ENCODE results near the gene NCR3LG1.

The NCR3LG1 gene

DNA sequence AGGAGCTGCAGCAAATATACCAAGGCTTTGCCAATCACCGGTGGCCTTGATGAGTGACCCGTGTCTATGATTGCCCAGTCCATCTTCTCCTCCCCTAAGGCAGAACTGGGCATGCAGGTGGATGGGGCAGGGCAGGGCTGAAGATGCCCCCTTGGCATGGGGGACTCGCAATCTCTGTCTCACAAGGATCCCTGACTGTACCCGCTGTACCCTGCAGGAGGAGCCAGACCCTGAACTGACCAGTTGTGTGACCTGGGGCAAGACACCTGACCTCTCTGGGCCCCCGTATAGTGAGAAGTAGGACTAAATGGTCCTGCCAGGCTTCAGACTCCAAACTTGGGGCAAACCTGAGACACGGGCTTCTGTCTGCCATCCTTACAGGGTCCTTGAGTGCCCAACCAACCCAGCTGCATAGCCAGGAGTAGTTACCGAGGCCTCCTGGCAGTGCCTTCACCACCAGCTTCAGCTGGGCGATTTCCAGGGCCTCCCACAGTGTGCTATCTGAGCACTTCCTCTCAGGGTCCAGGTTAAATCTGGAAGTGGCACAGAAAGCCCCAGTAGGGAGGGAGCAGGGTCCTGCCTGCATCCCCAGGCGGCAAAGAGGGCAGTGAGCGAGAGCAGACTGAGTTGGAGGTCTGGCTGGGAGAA lies 43.3 kb downstream of the NCR3LG1 start:
- Histone ChIP-seq H3K9me3 (ENCODE audit: low read length) (no peaks in the 10 kb centered on the region), H3K9me2 (ENCODE audit: low read depth, low read length) (no peaks in the 10 kb centered on the region)

DNA sequence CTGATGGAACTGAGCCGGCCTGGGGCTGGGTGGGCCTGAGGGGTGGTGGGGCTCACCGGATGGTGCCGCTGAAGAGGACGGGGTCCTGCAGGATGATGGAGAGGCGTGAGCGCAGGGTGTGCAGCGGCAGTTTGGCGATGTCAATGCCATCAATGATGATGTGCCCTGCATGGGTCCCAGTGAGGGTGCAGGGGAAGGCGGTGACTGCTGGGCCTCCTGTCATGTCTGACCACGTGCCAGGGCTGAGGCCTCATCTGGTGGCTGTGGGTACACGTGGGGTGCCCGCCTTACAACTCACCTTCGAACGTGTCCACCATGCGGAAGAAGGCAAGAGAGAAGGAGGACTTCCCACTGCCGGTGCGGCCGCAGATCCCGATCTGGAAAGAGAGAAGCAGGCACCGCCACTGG lies 44.0 kb downstream of the NCR3LG1 start:
- Histone ChIP-seq H4K20me1 (ENCODE audit: insufficient read depth, low read length) (no peaks in the 10 kb centered on the region), H3K79me2 (ENCODE audit: insufficient read depth, low read length) (no peaks in the 10 kb centered on the region), H3K9ac (ENCODE audit: low read length) (no peak overlapping the region), H3K4me2 (ENCODE audit: low read length) (no peak overlapping the region), H3F3A (ENCODE audit: insufficient read depth, low read length) (no peaks in the 10 kb centered on the region), H2AFZ (ENCODE audit: low read length) (no peak overlapping the region), H3K9me3 (ENCODE audit: low read length) (no peaks in the 10 kb centered on the region), H3K4me3 (ENCODE audit: low read depth, low read length, poor library complexity, severe bottlenecking) (no peak overlapping the region), H3K27me3 (ENCODE audit: insufficient read depth, low read length) (no peaks in the 10 kb centered on the region), H3K36me3 (ENCODE audit: insufficient read depth, low read length) (no peaks in the 10 kb centered on the region), H3K27ac (ENCODE audit: low read depth, low read length, poor library complexity, severe bottlenecking) (no peak overlapping the region), H3K9me2 (ENCODE audit: low read depth, low read length) (no peaks in the 10 kb centered on the region), H3K4me1 (ENCODE audit: insufficient read depth, low read length, severe bottlenecking) (peaks cover 24% of the 10 kb centered on the region)
- no peak for TF ChIP-seq EZH2 (IDR thresholded peaks at IDR 0.05; ENCODE audit: borderline replicate concordance, low read length)

More for the DNA sequence above, 43.3 kb downstream of the NCR3LG1 start:
- H2AFZ ChIP-seq (ENCODE audit: low read length): no peak overlapping the region
- no peak overlapping the region for H3K4me2 ChIP-seq (ENCODE audit: low read length)
- no peak overlapping the region for H3K27ac ChIP-seq (ENCODE audit: low read depth, low read length, poor library complexity, severe bottlenecking)
- no peaks in the 10 kb centered on the region for H3F3A ChIP-seq (ENCODE audit: insufficient read depth, low read length)
- H4K20me1 ChIP-seq (ENCODE audit: insufficient read depth, low read length): no peaks in the 10 kb centered on the region
- no peak overlapping the region for H3K9ac ChIP-seq (ENCODE audit: low read length)
- no peaks in the 10 kb centered on the region for H3K27me3 ChIP-seq (ENCODE audit: insufficient read depth, low read length)
- no peaks in the 10 kb centered on the region for H3K36me3 ChIP-seq (ENCODE audit: insufficient read depth, low read length)
- TF ChIP-seq, protein P1, sequence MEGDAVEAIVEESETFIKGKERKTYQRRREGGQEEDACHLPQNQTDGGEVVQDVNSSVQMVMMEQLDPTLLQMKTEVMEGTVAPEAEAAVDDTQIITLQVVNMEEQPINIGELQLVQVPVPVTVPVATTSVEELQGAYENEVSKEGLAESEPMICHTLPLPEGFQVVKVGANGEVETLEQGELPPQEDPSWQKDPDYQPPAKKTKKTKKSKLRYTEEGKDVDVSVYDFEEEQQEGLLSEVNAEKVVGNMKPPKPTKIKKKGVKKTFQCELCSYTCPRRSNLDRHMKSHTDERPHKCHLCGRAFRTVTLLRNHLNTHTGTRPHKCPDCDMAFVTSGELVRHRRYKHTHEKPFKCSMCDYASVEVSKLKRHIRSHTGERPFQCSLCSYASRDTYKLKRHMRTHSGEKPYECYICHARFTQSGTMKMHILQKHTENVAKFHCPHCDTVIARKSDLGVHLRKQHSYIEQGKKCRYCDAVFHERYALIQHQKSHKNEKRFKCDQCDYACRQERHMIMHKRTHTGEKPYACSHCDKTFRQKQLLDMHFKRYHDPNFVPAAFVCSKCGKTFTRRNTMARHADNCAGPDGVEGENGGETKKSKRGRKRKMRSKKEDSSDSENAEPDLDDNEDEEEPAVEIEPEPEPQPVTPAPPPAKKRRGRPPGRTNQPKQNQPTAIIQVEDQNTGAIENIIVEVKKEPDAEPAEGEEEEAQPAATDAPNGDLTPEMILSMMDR (IDR thresholded peaks at IDR 0.05; ENCODE audit: low read length): no peak
- no peak for TF ChIP-seq EZH2 (IDR thresholded peaks at IDR 0.05; ENCODE audit: borderline replicate concordance, low read length)
- H3K4me3 ChIP-seq (ENCODE audit: low read depth, low read length, poor library complexity, severe bottlenecking): no peak overlapping the region
- no peaks in the 10 kb centered on the region for H3K79me2 ChIP-seq (ENCODE audit: insufficient read depth, low read length)
- peaks cover 24% of the 10 kb centered on the region for H3K4me1 ChIP-seq (ENCODE audit: insufficient read depth, low read length, severe bottlenecking)

DNA sequence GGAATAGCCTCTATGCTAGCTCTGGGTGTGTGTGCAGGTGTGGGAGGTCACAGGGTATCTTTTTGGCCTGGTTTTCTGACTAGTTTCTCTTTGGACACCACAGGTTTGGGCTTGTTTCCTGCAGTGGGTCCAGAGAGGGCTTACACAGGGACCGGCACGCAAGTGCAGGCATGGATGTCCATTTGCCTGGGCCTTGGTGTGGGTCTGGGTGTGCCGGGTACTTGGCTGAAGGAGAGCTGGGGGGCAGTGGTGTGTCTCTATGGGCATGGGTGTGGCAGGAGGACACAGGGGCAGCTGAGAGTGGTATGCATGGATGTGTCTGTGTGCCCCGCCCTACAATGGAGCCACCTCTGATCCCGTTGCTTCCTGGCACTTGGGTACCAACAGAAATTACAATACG lies 44.4 kb downstream of the NCR3LG1 start:
- Histone ChIP-seq H3K9ac (ENCODE audit: low read length) (no peak overlapping the region), H2AFZ (ENCODE audit: low read length) (no peak overlapping the region), H3K27ac (ENCODE audit: low read depth, low read length, poor library complexity, severe bottlenecking) (no peak overlapping the region), H3K4me2 (ENCODE audit: low read length) (no peak overlapping the region), H3K4me3 (ENCODE audit: low read depth, low read length, poor library complexity, severe bottlenecking) (no peak overlapping the region), H3F3A (ENCODE audit: insufficient read depth, low read length) (no peaks in the 10 kb centered on the region), H3K9me2 (ENCODE audit: low read depth, low read length) (no peaks in the 10 kb centered on the region), H3K4me1 (ENCODE audit: insufficient read depth, low read length, severe bottlenecking) (peaks cover 24% of the 10 kb centered on the region), H3K27me3 (ENCODE audit: insufficient read depth, low read length) (no peaks in the 10 kb centered on the region), H4K20me1 (ENCODE audit: insufficient read depth, low read length) (no peaks in the 10 kb centered on the region), H3K79me2 (ENCODE audit: insufficient read depth, low read length) (no peaks in the 10 kb centered on the region), H3K9me3 (ENCODE audit: low read length) (no peaks in the 10 kb centered on the region), H3K36me3 (ENCODE audit: insufficient read depth, low read length) (no peaks in the 10 kb centered on the region)
- TF ChIP-seq EZH2 (IDR thresholded peaks at IDR 0.05; ENCODE audit: borderline replicate concordance, low read length): no peak
- TF ChIP-seq, protein P1 (IDR thresholded peaks at IDR 0.05; ENCODE audit: low read length): no peak

Data from OCI-LY1 (cell line).